Activated naive CD4-positive, alpha-beta T cell treated with anti-CD3 and anti-CD28 coated beads for 36 hours (primary cell): ENCODE measurements around the gene TMEM108. TPM values are rescaled to one million over a fixed set of nuclear protein-coding genes. Genes with fewer than 3 reads are reported as not detected.

Source experiments
- CTCF ChIA-PET: fragments of 350-600 bp; sonication (Branson Sonifier 250); formaldehyde crosslinking; loops from one replicate; lab custom pipeline; 2021; ENCODE audit warnings: antibody characterized with exemption; lab: Charles Lee
- DNase-seq: peaks from one replicate; pipeline ENCODE4 v3.0.0-alpha.2; 2020
- H3K27ac Mint-ChIP-seq: one replicate; pipeline ENCODE4 v1.8.0; 2021; ENCODE audit warnings: mild to moderate bottlenecking, mixed read lengths
- H3K27me3 Mint-ChIP-seq: one replicate; pipeline ENCODE4 v1.8.0; 2021; ENCODE audit warnings: low read depth, mixed read lengths
- H3K36me3 Mint-ChIP-seq: one replicate; pipeline ENCODE4 v1.8.0; 2021; ENCODE audit warnings: low read depth, mixed read lengths
- H3K4me1 Mint-ChIP-seq: one replicate; pipeline ENCODE4 v1.8.0; 2021; ENCODE audit warnings: low read depth, mixed read lengths
- H3K4me3 Mint-ChIP-seq: one replicate; pipeline ENCODE4 v1.8.0; 2021; ENCODE audit warnings: mild to moderate bottlenecking, moderate library complexity, mixed read lengths
- H3K9me3 Mint-ChIP-seq: one replicate; pipeline ENCODE4 v1.8.0; 2021; ENCODE audit warnings: mixed read lengths
- intact Hi-C: fragments of 100-400 bp; cut with micrococcal nuclease; formaldehyde crosslinking; loops from one replicate; pipeline ENCODE4 v1.15.1; 2023
- total RNA-seq, 2 experiments: library from RNA; stranded (reverse); gene quantifications; one replicate each; pipeline ENCODE4 v1.2.3, GENCODE V29; 2021

The TMEM108 gene
- total RNA-seq, 2 experiments from 2014 or later: not detected

- no peak for DNase-seq
- no peaks in the 10 kb centered on the region for H3K4me1 Mint-ChIP-seq
- H3K27me3 Mint-ChIP-seq: peaks cover 7% of the 10 kb centered on the region
- CTCF ChIA-PET: interaction anchor here (0.6 kb wide), 1 partner anchor 474 kb away, joined by 3 read pairs; no protein-coding TSS in a partner anchor
- no peak overlapping the region for H3K27ac Mint-ChIP-seq
- H3K36me3 Mint-ChIP-seq: no peaks in the 10 kb centered on the region
- no peaks in the 10 kb centered on the region for H3K9me3 Mint-ChIP-seq
- intact Hi-C loops: no loop called here
- H3K4me3 Mint-ChIP-seq: no peak overlapping the region
Observed at GRCh38 chr3:133188996-133189395, 150.8 kb downstream of the TMEM108 start.

DNA sequence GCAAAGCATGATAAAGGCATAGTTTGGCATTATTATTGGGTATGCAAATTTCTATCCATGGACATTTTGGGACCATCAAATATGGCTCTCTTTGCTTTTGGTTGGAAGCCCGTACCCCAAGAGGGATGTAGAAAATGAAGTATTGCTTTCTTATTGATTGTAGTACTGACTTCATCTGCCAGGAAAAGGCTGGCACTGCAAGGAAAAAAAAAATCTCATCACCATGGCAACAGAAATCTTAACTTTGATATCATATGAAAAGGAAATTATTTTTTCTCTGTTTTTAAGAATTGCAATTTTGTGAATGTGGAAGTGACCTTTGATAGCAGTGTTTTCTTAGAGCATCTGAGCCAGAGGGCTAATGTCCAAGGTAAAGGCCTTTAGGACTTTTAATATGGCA is 151.7 kb downstream of the TMEM108 start:
- Mint-ChIP-seq H3K4me1 (no peaks in the 10 kb centered on the region), H3K9me3 (no peaks in the 10 kb centered on the region), H3K36me3 (no peaks in the 10 kb centered on the region), H3K4me3 (no peak overlapping the region), H3K27me3 (peaks cover 7% of the 10 kb centered on the region), H3K27ac (no peak overlapping the region)
- no peak for DNase-seq
- CTCF ChIA-PET: no interaction called here
- intact Hi-C loops: no loop called here

DNA sequence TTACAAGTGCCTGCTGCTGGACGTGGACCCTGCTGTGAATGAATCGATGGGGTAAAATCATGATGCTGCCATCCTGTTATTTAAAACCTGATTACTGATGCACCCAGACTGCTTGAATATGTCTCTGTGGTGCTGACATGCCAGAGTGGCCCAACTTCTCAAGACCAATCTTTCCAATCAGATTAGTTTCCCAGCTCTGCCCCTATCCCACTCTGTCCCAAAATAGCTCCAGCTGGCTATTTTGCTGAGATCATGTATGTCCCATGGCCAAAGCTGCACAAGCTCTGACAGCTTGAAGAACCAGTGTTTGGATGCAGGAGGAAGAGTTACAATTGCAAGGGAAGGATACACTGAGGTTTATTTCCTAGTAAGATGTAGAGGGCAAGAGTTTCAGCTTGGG is 153.6 kb downstream of the TMEM108 start:
- Mint-ChIP-seq H3K9me3 (no peaks in the 10 kb centered on the region), H3K27me3 (peaks cover 7% of the 10 kb centered on the region), H3K4me3 (no peak overlapping the region), H3K36me3 (no peaks in the 10 kb centered on the region), H3K4me1 (no peaks in the 10 kb centered on the region), H3K27ac (no peak overlapping the region)
- intact Hi-C loops: no loop called here
- CTCF ChIA-PET: interaction anchor here (1.3 kb wide), 1 partner anchor 465 kb away, joined by 3 read pairs; no protein-coding TSS in a partner anchor
- DNase-seq: no peak

- no peak for DNase-seq
- CTCF ChIA-PET: interaction anchor here (1.2 kb wide), 1 partner anchor 461 kb away, joined by 3 read pairs; no protein-coding TSS in a partner anchor
- H3K36me3 Mint-ChIP-seq: no peaks in the 10 kb centered on the region
- no peak overlapping the region for H3K27ac Mint-ChIP-seq
- H3K27me3 Mint-ChIP-seq: peaks cover 7% of the 10 kb centered on the region
- intact Hi-C loops: no loop called here
- no peaks in the 10 kb centered on the region for H3K9me3 Mint-ChIP-seq
- H3K4me1 Mint-ChIP-seq: no peaks in the 10 kb centered on the region
- no peak overlapping the region for H3K4me3 Mint-ChIP-seq
Observed at GRCh38 chr3:133192363-133192945, 154.3 kb downstream of the TMEM108 start.

- Mint-ChIP-seq H3K4me1 (no peaks in the 10 kb centered on the region), H3K9me3 (no peaks in the 10 kb centered on the region), H3K36me3 (no peaks in the 10 kb centered on the region), H3K27ac (no peak overlapping the region), H3K27me3 (peaks cover 7% of the 10 kb centered on the region), H3K4me3 (no peak overlapping the region)
- no peak for DNase-seq
- intact Hi-C loops: no loop called here
- CTCF ChIA-PET: interaction anchor here (1.2 kb wide), 1 partner anchor 462 kb away, joined by 3 read pairs; no protein-coding TSS in a partner anchor
Observed at GRCh38 chr3:133192967-133193366, 154.8 kb downstream of the TMEM108 start.

GRCh38 chr3:133196527-133196926 is 158.3 kb downstream of the TMEM108 start:
- Mint-ChIP-seq H3K27me3 (no peaks in the 10 kb centered on the region), H3K36me3 (no peaks in the 10 kb centered on the region), H3K4me3 (no peak overlapping the region), H3K4me1 (no peaks in the 10 kb centered on the region), H3K9me3 (peaks cover 3% of the 10 kb centered on the region), H3K27ac (no peak overlapping the region)
- intact Hi-C loops: no loop called here
- CTCF ChIA-PET: no interaction called here
- no peak for DNase-seq

GRCh38 chr3:133197619-133198018 is 159.4 kb downstream of the TMEM108 start:
- H3K4me1 Mint-ChIP-seq: no peaks in the 10 kb centered on the region
- no peaks in the 10 kb centered on the region for H3K36me3 Mint-ChIP-seq
- H3K27ac Mint-ChIP-seq: no peak overlapping the region
- H3K4me3 Mint-ChIP-seq: no peak overlapping the region
- intact Hi-C loops: no loop called here
- CTCF ChIA-PET: no interaction called here
- no peaks in the 10 kb centered on the region for H3K27me3 Mint-ChIP-seq
- peaks cover 6% of the 10 kb centered on the region for H3K9me3 Mint-ChIP-seq
- DNase-seq: no peak

- Mint-ChIP-seq H3K27me3 (peaks cover 16% of the 10 kb centered on the region), H3K36me3 (no peaks in the 10 kb centered on the region), H3K27ac (no peak overlapping the region), H3K9me3 (peaks cover 6% of the 10 kb centered on the region), H3K4me1 (peaks cover 20% of the 10 kb centered on the region), H3K4me3 (no peak overlapping the region)
- DNase-seq: no peak
- intact Hi-C loops: loop anchor here (10.0 kb wide), 1 partner anchor 482 kb away; the partner anchor contains the start of gene NPHP3
- CTCF ChIA-PET: interaction anchor here (1.0 kb wide), 1 partner anchor 480 kb away, joined by 3 read pairs; no protein-coding TSS in a partner anchor
Observed at GRCh38 chr3:133206921-133207320, 168.7 kb downstream of the TMEM108 start.

DNA sequence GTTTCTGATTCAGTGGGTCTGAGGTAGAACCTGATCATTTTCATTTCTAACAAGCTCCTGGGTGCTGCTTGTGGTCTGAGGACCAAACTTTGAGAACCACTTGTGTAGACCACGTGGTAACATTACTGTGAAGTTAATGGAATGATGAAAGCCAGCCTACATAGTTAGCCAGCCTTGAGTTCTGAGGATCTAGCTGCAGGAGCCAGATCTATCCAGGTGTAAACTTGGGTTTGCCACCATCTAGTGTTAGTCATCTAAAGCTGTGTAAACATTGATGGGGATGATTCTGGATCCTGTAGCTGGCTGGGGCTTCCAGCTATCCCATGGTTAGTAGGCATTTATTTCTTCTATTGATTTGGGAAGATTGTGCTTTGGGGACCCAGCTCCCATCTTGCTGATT is 170.0 kb downstream of the TMEM108 start:
- CTCF ChIA-PET: no interaction called here
- Mint-ChIP-seq H3K4me1 (peaks cover 20% of the 10 kb centered on the region), H3K27ac (no peak overlapping the region), H3K27me3 (peaks cover 16% of the 10 kb centered on the region), H3K4me3 (no peak overlapping the region), H3K9me3 (peaks cover 5% of the 10 kb centered on the region), H3K36me3 (no peaks in the 10 kb centered on the region)
- intact Hi-C loops: loop anchor here (10.0 kb wide), 1 partner anchor 483 kb away; the partner anchor contains the start of gene NPHP3
- no peak for DNase-seq

GRCh38 chr3:133209871-133210550 is 171.8 kb downstream of the TMEM108 start:
- Mint-ChIP-seq H3K27me3 (peaks cover 11% of the 10 kb centered on the region), H3K27ac (no peak overlapping the region), H3K36me3 (no peaks in the 10 kb centered on the region), H3K4me3 (no peak overlapping the region), H3K4me1 (peaks cover 20% of the 10 kb centered on the region), H3K9me3 (no peaks in the 10 kb centered on the region)
- CTCF ChIA-PET: interaction anchor here (0.7 to 0.8 kb wide), 2 partner anchors 38 to 479 kb away, joined by 3 read pairs; no protein-coding TSS in a partner anchor
- DNase-seq: peak; percentile 13
- intact Hi-C loops: loop anchor here (10.0 kb wide), 1 partner anchor 485 kb away; the partner anchor contains the start of gene NPHP3

GRCh38 chr3:133210656-133211055 is 172.5 kb downstream of the TMEM108 start:
- Mint-ChIP-seq H3K4me1 (peaks cover 20% of the 10 kb centered on the region), H3K4me3 (no peak overlapping the region), H3K27me3 (peaks cover 7% of the 10 kb centered on the region), H3K36me3 (no peaks in the 10 kb centered on the region), H3K27ac (no peak overlapping the region), H3K9me3 (no peaks in the 10 kb centered on the region)
- CTCF ChIA-PET: interaction anchor here (0.7 to 0.8 kb wide), 2 partner anchors 37 to 480 kb away, joined by 3 read pairs; no protein-coding TSS in a partner anchor
- intact Hi-C loops: no loop called here
- DNase-seq: no peak

DNA sequence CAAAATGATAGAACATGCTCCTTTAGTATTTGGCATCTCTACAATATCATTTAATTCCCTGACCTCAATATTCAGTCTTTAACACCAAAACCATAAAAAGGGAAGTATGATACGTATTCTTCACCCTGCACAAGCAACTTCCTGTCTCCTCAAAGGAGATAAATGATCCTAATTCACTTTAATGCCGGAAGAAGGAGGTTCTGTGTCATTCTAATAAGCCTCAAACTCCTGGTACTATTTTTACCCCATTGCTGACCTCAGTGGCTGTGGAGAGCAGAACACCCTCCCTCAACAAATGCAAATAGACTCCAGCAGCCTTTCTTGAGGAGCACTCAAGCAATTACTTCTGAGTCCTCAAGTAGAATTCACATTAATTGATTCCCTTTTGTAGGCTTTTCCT is 173.3 kb downstream of the TMEM108 start:
- CTCF ChIA-PET: no interaction called here
- Mint-ChIP-seq H3K4me1 (peaks cover 20% of the 10 kb centered on the region), H3K27ac (no peak overlapping the region), H3K27me3 (peaks cover 4% of the 10 kb centered on the region), H3K4me3 (no peak overlapping the region), H3K9me3 (no peaks in the 10 kb centered on the region), H3K36me3 (no peaks in the 10 kb centered on the region)
- intact Hi-C loops: no loop called here
- no peak for DNase-seq
